Measurements from ENCODE around the gene UBE2L6.

UBE2L6 gene

GRCh38 chr11:57513911-57514537 is 53.4 kb downstream of the UBE2L6 start:
- peak; percentile 58 for DNase-seq (ENCODE audit: low spot score)
- TF ChIP-seq, protein P1, sequence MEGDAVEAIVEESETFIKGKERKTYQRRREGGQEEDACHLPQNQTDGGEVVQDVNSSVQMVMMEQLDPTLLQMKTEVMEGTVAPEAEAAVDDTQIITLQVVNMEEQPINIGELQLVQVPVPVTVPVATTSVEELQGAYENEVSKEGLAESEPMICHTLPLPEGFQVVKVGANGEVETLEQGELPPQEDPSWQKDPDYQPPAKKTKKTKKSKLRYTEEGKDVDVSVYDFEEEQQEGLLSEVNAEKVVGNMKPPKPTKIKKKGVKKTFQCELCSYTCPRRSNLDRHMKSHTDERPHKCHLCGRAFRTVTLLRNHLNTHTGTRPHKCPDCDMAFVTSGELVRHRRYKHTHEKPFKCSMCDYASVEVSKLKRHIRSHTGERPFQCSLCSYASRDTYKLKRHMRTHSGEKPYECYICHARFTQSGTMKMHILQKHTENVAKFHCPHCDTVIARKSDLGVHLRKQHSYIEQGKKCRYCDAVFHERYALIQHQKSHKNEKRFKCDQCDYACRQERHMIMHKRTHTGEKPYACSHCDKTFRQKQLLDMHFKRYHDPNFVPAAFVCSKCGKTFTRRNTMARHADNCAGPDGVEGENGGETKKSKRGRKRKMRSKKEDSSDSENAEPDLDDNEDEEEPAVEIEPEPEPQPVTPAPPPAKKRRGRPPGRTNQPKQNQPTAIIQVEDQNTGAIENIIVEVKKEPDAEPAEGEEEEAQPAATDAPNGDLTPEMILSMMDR (IDR thresholded peaks at IDR 0.05; ENCODE audit: extremely low read depth, insufficient read depth, missing control alignments), result no peak
- in situ Hi-C loops (cut with MboI; ENCODE audit: low pct_unique_long_range_greater_than_20kb, low sequenced_read_pairs, unreplicated experiment), result loop anchor here (25.0 kb wide), 1 partner anchor 152 kb away; no protein-coding TSS in a partner anchor

DNA sequence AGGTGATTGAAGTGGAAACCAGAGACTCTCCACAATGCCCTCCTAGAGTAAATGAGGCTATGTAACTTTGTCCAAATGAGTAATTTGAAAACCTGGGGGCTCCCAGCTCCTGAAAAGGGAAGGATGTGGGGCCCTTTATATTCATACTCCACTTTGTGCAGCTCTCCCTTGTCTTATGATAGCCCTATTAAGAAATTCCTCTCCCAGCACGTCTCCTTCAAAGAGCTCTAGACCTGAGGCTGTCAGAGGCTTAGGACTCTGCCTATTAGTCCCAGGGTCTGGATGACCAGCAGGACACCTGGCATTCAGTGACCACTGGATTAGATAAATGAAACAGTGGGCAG is 54.0 kb downstream of the UBE2L6 start:
- TF ChIP-seq, protein P1 (IDR thresholded peaks at IDR 0.05; ENCODE audit: extremely low read depth, insufficient read depth, missing control alignments), result no peak
- DNase-seq (ENCODE audit: low spot score), result no peak
- in situ Hi-C loops (cut with MboI; ENCODE audit: low pct_unique_long_range_greater_than_20kb, low sequenced_read_pairs, unreplicated experiment), result loop anchor here (25.0 kb wide), 1 partner anchor 151 kb away; no protein-coding TSS in a partner anchor

GRCh38 chr11:57512646-57513451 is 54.6 kb downstream of the UBE2L6 start:
- in situ Hi-C loops (cut with MboI; ENCODE audit: low pct_unique_long_range_greater_than_20kb, low sequenced_read_pairs, unreplicated experiment), result loop anchor here (25.0 kb wide), 1 partner anchor 151 kb away; no protein-coding TSS in a partner anchor
- DNase-seq (ENCODE audit: low spot score), result peak; percentile 7
- TF ChIP-seq, protein P1 (IDR thresholded peaks at IDR 0.05; ENCODE audit: extremely low read depth, insufficient read depth, missing control alignments), result no peak

GRCh38 chr11:57511741-57512430 is 55.6 kb downstream of the UBE2L6 start:
- DNase-seq (ENCODE audit: low spot score), result no peak
- in situ Hi-C loops (cut with MboI; ENCODE audit: low pct_unique_long_range_greater_than_20kb, low sequenced_read_pairs, unreplicated experiment), result loop anchor here (25.0 kb wide), 1 partner anchor 150 kb away; no protein-coding TSS in a partner anchor

GRCh38 chr11:57508341-57509170 is 58.9 kb downstream of the UBE2L6 start:
- DNase-seq (ENCODE audit: low spot score), result no peak
- TF ChIP-seq, protein P1 (IDR thresholded peaks at IDR 0.05; ENCODE audit: extremely low read depth, insufficient read depth, missing control alignments), result no peak
- in situ Hi-C loops (cut with MboI; ENCODE audit: low pct_unique_long_range_greater_than_20kb, low sequenced_read_pairs, unreplicated experiment), result loop anchor here (25.0 kb wide), 1 partner anchor 146 kb away; no protein-coding TSS in a partner anchor

More at GRCh38 chr11:57511741-57512430, 55.6 kb downstream of the UBE2L6 start:
- TF ChIP-seq, protein P1 (IDR thresholded peaks at IDR 0.05; ENCODE audit: extremely low read depth, insufficient read depth, missing control alignments), result no peak

Data from GM13977 (cell line).